ENCODE results near the gene SELPLG. TPM values are rescaled to one million over a fixed set of nuclear protein-coding genes. Genes with fewer than 3 reads are reported as not detected.
A peak's percentile ranks its signal among the peaks of the same experiment; 100 is the strongest.
"Not testable (repeated sequence)": the region's sequence is repeated elsewhere in the genome, so short reads cannot be mapped to it uniquely, and the experiment has no call there.

SELPLG gene
- total RNA-seq, 1 donor from 2014 or later, result 2.4 TPM

DNA sequence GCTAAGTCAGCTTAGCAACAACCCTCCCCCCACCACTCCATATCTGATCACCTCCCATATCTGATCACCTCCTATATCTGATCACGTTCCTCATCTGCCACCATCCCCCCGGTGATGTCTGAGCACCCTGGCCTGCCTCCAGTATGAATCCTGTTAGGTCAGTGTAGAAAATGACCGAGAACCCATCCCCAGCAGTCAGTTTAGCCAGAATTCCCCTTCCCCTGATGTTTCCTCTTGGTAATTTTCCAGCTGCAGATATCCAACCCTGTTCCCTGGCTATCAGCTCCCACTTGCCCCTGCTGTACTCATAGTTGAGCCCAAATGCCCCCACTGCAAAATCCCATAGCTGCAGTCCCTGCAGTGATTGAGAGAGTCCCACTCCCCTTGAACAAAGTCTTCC is 12.5 kb downstream of the SELPLG start:
- DNase-seq (ENCODE audit: low spot score) (no peak), ATAC-seq (no peak)

DNA sequence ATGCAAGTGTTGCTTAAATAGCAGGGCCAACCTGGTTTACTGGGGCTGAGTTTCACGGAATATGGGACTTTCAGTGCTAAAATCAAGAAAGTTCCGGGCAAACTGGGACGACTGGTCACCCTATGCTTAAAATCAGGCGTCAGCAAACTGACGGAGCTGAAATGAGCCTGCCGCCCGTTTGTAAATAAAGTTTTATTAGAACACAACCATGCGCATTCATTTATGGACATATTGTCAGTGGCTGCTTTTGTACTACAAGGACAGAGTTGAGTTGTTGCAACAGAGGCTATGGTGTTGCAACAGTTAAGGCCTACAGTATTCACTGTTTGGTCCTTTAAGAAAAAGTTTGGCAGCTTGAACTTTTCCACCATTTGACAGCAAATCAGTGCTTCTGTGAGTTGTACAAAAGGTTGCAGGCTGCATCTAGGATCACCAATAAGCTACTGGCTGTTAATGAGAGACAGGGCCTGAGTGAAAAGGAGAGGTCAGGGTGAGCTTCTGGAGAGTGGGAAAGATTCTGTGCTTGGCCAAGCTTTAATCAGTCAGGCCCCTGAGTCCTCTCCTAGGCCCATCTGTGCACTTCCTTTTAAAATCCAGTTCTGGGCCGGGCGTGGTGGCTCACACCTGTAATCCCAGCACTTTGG is 13.3 kb downstream of the SELPLG start:
- ATAC-seq (no peak), DNase-seq (ENCODE audit: low spot score) (no peak)

DNA sequence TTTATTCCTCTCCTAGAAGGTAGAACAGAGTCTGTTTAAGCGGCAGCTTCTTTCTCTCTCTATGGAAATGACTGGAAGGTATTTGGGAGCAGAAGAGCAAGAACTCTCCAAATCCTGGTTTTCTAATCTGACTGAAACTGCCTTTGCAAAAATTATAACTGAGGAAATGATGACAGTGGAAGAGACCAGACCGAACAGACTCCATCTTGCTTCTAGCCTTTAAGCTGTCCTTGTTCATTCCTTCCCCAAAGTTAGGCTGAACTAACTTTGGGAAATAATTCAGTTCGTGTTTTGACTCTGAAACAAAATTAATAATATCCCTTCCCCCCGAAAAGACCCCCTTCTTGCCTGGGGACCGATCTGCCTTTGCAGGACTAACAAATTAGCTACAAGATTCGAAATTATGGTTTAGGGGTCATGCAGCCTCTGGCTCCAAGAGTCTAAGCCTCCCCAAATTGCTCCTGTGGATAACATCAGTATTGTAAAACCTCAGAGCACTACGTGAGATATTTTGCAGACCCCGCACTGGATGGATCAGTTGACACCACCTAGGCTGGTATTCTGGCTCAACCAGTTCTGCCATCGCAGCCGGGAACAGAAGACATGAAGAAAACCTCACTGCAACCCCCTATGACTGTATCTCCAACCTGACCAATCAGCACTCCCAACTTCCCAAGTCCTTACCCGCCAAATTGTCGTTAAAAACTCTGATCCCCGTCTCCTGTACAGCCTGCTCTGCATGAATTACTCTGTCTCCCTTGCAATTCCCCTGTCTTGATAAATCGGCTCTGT is 14.1 kb downstream of the SELPLG start:
- DNase-seq (ENCODE audit: low spot score) (no peak), ATAC-seq (no peak)

DNA sequence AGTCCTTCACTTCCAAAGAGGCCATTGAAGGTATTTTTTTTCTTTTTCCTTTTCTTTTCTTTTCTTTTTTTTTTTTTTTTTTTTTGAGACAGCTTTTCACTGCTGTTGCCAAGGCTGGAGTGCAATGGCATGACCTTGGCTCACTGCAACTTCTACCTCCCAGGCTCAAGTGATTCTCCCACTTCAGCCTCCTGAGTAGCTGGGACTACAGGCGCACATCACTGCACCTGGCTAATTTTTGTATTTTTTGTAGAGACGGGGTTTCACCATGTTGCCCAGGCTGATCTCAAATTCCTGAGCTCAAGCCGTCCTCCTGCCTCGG is 14.8 kb downstream of the SELPLG start:
- not testable (repeated sequence) for DNase-seq (ENCODE audit: low spot score)

DNA sequence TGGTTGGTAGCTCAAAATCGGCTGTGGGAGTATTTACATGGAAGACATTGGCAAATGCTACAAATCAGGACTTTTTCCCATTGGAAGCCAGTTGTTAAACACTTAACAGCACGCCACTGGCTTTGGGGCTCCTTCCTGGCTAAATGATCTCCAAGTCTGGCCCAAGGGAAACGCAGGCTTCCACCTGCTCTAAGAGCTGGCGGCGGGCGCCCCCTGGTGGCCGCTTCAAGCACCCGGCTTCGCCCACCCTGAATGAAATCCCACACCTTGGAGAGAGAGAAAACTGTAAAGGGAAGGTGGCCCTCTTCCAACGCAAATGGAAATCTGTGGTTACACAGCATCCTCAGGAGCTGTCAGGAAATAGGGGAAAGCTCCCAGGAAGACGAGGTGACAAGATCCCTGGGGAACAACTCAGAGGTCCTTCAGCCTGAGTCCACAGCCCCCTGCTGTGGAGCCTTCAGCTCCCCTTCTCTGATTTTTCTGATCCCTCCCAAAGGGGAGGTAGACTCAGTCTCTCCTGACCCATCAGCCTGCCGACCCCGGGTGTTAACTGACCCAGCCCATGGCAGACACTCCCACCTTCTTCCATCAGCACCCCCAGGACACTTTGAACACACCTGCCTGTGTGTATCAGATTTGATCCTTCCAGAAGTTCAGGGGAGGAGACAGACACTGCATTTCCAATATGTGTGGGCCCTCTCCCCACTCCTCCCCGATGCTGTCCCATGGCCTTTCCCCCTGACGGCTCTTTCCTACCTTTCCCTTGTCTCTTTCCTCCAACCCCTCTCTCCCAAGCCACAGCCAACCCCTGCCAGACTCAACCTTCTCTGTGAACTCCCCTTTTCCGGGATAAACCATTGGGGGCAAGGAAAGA is 15.4 kb downstream of the SELPLG start:
- ATAC-seq, result peak; percentile 96
- peak; percentile 74 for DNase-seq (ENCODE audit: low spot score)

More for the DNA sequence above, 14.8 kb downstream of the SELPLG start:
- not testable (repeated sequence) for ATAC-seq

DNA sequence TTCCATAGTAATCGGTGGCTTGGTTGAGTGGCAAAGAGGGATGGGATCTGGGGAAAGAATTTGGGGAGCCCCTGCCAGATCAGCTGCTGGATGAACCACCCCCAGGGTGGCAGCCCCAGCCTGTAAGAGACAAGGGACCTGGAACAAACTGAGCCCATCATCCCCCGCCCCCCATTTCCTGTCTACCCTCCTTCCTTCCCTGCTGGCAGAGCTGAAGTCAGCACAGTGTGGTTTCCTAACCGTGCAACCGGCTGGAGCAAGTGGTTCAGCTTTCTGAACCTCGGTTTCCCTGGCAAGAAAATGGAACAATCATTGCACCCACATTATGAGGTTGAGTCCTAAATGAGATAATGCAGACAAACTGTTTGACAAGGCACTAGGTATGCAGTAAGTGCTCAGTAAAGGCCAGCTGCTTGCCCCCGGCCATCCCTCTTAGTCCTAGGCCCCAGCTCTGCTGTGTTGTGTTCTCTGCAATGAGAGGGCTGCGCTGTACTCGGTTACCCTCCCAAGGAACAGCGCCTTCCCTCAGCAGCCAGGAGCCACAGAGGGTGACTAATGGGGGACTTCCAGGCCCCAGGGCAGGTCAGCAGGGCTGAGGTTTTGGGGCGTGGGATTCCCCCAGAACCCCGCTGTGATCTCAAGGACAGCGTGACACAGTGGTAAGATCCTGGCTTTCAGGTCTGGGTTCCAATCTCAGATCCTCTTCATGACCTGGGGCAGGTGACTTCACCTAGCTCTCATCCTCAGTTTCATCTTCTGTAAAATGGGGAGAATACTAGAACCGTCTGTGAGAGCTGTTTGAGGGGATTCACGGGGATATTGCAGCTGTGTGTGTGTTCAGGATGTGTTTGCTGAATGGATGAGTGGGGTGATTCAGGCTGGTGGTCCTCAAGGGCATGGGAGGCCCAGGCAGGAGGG is 16.5 kb downstream of the SELPLG start:
- DNase-seq (ENCODE audit: low spot score), result no peak
- ATAC-seq, result peak; percentile 12

DNA sequence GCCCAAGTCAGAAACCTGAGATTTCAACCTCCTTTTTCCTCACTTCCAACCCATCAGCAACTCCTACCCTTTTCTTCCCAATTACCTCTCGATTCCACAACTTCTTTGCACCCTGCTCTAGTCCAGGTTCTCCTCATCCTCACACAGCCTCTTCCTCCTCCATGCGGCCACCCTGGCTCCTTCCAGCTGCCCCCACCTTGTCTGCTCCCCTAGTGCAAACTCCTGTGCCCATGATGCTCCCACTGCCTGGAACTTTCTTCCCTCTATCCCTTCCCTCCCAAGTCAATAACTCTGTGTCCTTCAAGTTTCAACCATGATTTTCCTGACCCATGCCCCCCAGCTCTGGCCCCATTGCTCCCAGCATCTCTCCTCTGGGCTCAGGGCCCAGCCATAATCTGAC is 17.3 kb downstream of the SELPLG start:
- DNase-seq (ENCODE audit: low spot score), result no peak
- ATAC-seq, result no peak

DNA sequence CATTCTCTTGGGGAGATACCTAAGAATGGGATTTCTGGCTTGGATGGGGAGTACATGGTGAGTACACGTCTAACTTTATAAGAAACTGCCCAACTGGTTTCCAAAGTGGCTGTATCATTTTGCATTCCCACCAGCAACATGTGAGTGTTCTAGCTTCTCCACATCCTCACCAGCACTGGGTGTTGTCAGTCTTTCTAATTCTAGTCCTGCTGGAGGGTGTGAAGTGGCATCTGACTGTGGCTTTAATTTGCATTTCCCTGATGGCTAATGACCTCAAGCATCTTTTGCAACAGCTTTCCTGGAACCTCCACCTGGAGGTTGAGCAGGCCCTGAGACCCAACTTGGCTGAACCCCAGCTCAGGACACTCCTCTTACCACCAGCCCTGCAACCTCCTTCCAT is 17.8 kb downstream of the SELPLG start:
- DNase-seq (ENCODE audit: low spot score) (no peak), ATAC-seq (no peak)

DNA sequence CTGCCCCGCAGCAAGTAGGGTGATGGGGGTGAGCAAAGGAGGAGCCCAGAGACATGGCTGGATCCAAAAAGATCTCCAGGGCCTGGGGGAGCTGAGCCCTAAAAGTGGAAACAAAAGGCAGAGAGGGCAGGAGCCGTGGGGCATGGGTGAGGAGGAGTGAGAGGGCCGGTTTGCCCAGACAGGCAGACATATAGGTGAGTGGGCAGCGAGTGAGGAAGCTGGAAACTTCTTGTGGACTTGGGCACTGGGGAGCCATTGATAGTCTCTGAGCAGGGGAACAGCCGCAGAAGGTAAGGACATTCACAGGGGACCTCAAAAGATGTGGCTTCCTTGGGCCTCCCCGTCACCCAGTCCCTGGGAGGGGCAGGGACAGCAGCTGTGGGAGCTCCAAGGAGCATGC is 19.1 kb downstream of the SELPLG start:
- no peak for ATAC-seq
- DNase-seq (ENCODE audit: low spot score), result no peak

DNA sequence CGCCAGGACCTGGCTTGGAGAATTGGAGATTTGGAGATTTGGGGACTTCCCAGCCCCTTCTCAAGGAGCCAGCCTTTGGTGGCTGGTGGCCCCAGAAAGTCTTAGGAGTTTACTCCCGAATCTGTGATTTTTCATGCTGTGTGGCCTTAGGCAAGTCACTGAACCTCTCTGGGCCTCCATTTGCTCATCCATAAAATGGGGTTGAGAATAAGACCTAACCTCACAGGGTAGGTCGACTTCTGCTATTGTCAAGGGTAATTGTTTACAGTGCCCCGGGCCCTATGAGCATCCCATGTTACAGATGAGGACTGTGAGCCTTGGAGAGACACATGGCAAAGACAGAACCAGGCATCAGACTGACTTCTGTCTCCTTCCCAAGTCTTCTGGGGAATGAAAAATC is 19.7 kb downstream of the SELPLG start:
- ATAC-seq (no peak), DNase-seq (ENCODE audit: low spot score) (no peak)

DNA sequence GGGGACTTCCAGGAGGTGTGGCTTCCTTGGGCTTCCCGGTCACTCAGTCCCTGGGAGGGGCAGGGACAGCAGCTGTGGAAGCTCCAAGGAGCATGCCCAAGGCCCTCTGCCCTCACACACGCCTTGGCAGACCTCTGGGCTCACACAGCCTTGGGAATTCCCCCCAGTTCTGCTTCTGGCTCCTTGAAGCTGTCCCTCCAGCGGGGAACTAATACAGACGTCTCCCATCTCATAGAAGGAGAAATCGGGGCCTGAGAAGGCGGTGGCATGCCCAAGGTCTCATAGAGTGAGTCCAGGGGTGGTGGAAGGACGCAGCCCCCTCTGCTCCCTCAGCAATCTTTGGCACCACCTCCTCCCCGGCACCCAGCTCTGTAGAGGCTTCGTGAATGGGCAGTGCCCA is 20.1 kb downstream of the SELPLG start:
- DNase-seq (ENCODE audit: low spot score), result no peak

DNA sequence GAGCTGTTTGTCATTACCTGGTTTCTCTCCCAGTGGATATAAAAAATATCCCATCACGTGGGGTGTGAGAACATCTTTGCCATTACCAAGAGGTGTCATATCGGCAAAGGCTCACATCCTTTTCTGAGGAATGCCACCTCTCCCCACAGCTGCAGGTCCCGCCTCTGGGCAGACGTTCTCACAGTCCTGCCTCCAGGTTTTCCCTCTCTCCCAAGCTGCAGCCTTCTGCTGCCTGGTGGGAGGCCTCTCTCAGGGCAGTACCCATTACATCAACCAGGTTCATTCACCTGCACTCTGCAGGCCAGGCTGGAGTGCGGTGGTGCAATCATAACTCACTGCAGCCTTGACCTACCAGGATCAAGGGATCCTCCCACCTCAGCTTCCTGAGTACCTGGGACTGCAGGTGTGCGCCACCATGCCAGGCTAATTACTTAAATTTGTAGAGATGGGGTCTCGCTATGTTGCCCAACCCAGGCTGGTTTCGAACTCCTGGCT is 20.9 kb downstream of the SELPLG start:
- no peak for DNase-seq (ENCODE audit: low spot score)
- ATAC-seq, result no peak

More for the DNA sequence above, 20.1 kb downstream of the SELPLG start:
- no peak for ATAC-seq

DNA sequence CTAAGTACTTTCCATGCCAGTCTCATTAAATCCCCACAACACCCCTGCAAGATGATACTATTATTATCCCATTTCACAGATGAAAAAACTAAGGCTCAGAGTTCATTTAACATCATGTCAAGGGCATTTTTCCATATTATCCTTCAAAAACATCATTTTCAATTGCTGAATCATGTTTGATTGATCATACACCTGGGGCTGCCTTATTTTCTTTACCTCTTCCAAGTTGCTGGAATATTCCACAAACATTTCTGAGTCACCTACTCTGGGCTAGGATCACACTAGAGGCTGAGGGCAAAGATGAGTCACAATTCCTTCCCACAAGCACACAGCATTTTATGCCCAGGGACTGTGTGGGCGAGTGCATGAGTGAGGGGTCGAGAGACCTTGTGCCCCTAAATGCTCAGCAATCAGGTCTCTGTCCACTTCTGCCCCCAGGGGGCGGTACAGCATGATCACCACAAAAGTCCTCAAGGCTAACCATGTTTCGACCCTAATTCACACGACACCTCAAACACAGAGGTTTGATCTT is 21.7 kb downstream of the SELPLG start:
- ATAC-seq, result no peak
- no peak for DNase-seq (ENCODE audit: low spot score)

DNA sequence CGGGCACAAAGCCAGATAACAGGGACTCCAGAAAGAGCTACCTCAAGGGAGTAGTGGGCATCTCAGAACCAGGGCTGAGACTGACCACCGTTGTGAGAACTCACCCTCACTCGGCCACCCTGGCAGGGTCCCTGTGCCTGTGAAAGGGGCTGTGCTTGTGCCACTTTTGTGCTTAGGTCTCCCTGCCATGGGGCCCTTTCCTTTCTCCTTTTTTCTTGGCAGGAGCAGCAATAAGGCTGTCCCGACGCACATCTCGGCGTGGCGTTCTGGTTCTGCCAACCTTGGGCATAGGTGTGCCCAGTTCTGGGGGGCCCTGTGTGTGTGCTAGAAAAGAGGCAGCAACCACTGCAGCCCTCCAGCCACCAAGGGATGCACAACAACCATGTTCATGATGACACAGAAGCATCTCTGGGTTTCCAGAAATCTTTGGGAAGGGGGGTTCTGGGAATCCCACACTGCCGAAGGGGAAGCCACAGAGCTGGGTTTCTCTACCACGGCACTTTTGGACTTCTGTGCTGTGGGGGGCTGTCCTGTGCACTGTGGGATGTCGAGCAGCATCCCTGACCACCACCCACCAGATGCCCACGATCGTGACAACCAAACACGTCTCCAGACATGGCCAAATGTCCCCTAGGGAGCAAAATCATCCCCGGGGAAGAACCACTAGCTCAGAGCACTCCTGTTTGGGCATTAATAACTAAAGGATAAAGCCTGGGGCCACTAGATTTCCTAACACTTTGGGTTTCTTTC is 22.7 kb downstream of the SELPLG start:
- DNase-seq (ENCODE audit: low spot score), result no peak
- ATAC-seq, result no peak

DNA sequence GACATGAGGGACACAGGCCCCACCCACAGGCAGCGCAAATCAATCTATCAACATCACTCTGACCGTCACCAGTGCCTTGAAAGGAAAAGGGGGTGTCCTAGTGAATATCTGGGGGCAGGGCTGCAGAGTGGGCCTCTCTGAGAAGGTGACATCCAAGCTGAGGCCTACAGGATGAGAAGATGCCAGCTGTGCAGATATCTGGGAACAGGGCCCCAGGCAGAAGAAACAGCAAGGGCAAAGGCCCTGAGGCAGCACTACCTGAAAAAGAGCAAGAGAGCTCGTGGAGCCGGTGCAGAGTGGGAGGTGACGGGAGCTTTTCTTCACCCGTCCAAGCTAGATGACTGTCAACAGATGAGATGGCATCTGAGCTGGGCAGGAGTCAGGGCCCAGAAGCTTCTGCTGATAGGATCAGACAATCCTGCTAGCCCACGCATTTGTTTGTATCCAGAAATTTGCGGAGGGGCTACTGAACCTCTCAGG is 23.3 kb downstream of the SELPLG start:
- DNase-seq (ENCODE audit: low spot score), result no peak

DNA sequence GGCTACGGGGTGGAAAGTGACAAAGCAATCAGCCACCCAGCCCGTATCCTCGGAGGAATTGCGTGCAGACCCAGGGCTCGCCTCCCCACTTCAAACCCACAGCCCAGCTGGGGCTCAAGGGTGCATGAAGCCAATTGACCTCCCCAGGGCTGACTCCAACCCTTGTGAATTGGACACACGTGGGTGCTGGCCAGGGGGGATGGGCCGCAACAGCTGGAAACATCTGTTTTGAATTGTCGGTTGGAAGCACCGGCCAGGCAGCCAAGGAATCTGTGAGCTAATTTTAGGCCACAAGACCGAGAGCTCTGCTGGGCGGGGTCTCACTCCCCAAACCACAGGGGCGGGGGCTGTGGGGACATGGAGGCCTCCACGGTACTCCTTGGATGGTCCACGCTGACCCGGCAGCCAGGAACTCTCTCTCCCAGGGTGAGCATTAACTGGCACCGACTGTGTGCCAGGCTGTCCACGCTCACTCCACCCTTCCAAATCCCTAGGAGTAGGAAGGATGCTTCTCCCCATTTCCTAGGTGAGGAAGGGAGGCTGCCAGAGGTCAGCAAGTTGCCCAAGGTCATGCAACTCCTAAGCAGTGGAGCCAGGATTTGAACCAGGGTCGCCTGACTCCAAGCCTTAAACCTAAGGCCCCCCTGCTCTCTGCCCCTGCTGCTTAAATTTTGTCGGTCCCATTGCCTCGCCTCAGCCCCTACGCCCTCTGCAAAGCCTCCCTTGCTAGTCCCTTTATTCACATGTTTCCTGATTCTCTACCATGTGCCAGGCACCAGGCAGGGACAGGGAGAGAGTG is 24.0 kb downstream of the SELPLG start:
- DNase-seq (ENCODE audit: low spot score) (no peak), ATAC-seq (no peak)

More for the DNA sequence above, 23.3 kb downstream of the SELPLG start:
- ATAC-seq, result no peak

DNA sequence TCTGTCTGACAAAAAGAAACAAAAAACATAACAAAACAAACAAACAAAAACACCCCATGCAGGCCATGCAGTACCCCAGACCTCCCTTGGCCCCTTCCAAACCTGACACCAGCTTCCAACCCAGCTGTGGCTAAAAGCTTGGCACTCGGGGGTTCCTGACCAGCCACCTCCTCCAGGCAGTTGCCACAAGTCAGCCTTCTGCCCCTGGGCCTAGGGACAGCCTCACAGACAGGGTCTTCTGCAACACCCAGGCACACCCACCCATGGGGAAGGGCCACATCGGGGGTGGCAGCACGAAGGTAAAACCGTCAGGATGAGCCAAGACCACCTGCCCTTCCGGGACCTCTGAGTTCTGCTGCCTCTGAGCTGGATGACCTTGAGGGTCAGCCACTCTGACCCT is 25.1 kb downstream of the SELPLG start:
- ATAC-seq, result no peak
- no peak for DNase-seq (ENCODE audit: low spot score)

DNA sequence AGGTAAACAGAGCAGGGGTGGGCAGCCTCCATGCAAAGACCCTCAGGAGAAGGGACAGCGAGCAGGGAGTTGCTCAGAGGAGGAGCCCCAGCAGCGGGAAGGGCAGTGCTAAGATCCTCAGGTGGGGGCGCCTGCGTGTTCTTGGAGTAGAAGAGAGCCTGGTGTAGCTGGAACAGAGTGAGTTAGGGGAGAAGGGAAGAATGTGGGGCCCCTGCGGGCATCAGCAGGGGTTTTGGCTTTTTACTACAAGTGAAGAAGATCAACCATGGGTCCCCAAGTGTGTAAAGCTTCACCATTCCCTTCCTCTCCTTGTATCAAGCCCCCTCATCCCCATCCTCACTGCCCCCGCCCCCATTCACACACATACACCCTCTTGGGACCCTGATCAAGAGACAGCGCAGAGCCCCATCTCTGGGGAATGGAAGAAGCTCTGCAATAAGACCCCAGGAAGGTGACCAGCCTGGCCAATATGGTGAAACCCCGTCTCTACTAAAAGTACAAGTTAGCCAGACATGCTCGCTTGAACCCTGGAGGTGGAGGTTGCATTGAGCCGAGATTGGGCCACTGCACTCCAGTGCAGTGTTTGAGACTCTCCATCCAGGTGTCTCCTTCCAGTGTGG is 25.6 kb downstream of the SELPLG start:
- no peak for DNase-seq (ENCODE audit: low spot score)
- no peak for ATAC-seq
